OCI-LY1 (cell line): ENCODE data around the gene CYP4F11.
"Not testable (repeated sequence)": the region's sequence is repeated elsewhere in the genome, so short reads cannot be mapped to it uniquely, and the experiment has no call there.

Source experiments
- EZH2 ChIP-seq: fragments of 200-600 bp; sonication (generic), shearing (Covaris generic); IDR thresholded peaks from 2 replicates; pipeline ENCODE4 v1.8.0; 2017; ENCODE audit warnings: borderline replicate concordance, mixed run types, mild to moderate bottlenecking, antibody characterized with exemption, low read length, moderate library complexity, mixed read lengths
- TF ChIP-seq, protein P1 (sequence below): fragments of 200-600 bp; sonication (generic), shearing (Covaris generic); IDR thresholded peaks from 2 replicates; pipeline ENCODE4 v1.5.1; 2017; ENCODE audit warnings: mild to moderate bottlenecking, antibody characterized with exemption, low read length, moderate library complexity, mixed read lengths

DNA sequence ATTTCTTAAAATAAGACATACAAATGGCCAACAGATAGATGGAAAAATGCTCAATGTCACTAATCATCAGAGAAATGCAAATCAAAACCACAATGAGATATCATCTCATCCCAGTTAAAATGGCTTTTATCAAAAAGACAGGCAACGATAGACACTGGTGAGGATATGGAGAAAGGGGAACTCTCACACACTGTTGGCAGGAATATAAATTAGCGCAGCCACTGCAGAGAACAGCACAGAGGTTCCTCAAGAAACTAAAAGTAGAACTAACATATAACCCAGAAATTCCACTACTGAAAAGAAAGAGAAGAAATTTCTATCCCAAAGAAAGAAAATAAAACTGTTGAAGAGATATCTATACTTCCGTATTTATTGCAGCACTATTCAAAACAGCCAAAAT is 51.0 kb downstream of the CYP4F11 start:
- TF ChIP-seq, protein P1, sequence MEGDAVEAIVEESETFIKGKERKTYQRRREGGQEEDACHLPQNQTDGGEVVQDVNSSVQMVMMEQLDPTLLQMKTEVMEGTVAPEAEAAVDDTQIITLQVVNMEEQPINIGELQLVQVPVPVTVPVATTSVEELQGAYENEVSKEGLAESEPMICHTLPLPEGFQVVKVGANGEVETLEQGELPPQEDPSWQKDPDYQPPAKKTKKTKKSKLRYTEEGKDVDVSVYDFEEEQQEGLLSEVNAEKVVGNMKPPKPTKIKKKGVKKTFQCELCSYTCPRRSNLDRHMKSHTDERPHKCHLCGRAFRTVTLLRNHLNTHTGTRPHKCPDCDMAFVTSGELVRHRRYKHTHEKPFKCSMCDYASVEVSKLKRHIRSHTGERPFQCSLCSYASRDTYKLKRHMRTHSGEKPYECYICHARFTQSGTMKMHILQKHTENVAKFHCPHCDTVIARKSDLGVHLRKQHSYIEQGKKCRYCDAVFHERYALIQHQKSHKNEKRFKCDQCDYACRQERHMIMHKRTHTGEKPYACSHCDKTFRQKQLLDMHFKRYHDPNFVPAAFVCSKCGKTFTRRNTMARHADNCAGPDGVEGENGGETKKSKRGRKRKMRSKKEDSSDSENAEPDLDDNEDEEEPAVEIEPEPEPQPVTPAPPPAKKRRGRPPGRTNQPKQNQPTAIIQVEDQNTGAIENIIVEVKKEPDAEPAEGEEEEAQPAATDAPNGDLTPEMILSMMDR: not testable (repeated sequence)
- not testable (repeated sequence) for TF ChIP-seq EZH2
